Measurements from ENCODE around the gene SLC29A2. TPM values are rescaled to one million over a fixed set of nuclear protein-coding genes. Genes with fewer than 3 reads are reported as not detected.
A peak's percentile ranks its signal among the peaks of the same experiment; 100 is the strongest.

Gene SLC29A2
- total and polyA plus RNA-seq, 2 donors (not counting 3 experiments of a cell fraction or from before 2014, with no cell fraction given) = 2.4 to 5.2 TPM

GRCh38 chr11:66344550-66345315 is 26.8 kb downstream of the SLC29A2 start, which contains the start of gene BRMS1:
Gene BRMS1, minus strand, starts transcription at chr11:66345104. Its CDS starts 2,870 bp downstream, at chr11:66342234.
- intact Hi-C loops (cut with micrococcal nuclease) = loop anchor here (1.0 kb wide), 2 partner anchors 8 to 32 kb away; partner anchors contain the start of gene RIN1
- peak; percentile 98 for FAIRE-seq

More at GRCh38 chr11:66344550-66345315, 26.8 kb downstream of the SLC29A2 start, which contains the start of gene BRMS1:
- DNase-seq (ENCODE audit: low read depth, low spot score) = peak; percentile 96
- H3K9me3 ChIP-seq (replicated peaks; ENCODE audit: control insufficient read depth, insufficient read depth, low read length) = no peaks in the 10 kb centered on the region
- peaks cover 19% of the 10 kb centered on the region for H3K79me2 ChIP-seq (ENCODE audit: control insufficient read depth, insufficient read depth, low read length)
- H3K27ac ChIP-seq (ENCODE audit: insufficient read depth, low read depth, low read length) = peak within 1 kb of the TSS; percentile 62
- POLR2A ChIA-PET = interaction anchor here (1.2 to 1.4 kb wide), 2 partner anchors 9 to 498 kb away, joined by 3 to 4 read pairs; partner anchors contain the start of gene RIN1
- peaks cover 0 to 21% of the 10 kb centered on the region in 2 experiments for H3K36me3 ChIP-seq (ENCODE audit: control insufficient read depth in 2 of 2, extremely low read depth in 1 of 2, insufficient read depth in 2 of 2, low read length in 2 of 2)
- BruUV-seq (replicated peaks) = TSS peak; percentile 64
- H3K4me3 ChIP-seq (replicated peaks in 1 of 3; ENCODE audit: insufficient read depth in 1 of 3, low read depth in 1 of 3, low read length in 3 of 3) = peak within 1 kb of the TSS; percentile 61 to 98 (median 82)
- dilution Hi-C loops (cut with MboI; ENCODE audit: extremely low pct_ligation_motif_present, low sequenced_read_pairs) = no loop called here
- TF ChIP-seq POLR2A (IDR thresholded peaks at IDR 0.05; ENCODE audit: low read depth, low read length) (peak; percentile 97), MAX (IDR thresholded peaks at IDR 0.05; ENCODE audit: insufficient read depth, insufficient read length) (peak; percentile 48), POLR2AphosphoS5 (IDR thresholded peaks at IDR 0.05; ENCODE audit: insufficient read depth, low read depth, low read length) (peak; percentile 96), FOS (IDR thresholded peaks at IDR 0.05; ENCODE audit: borderline replicate concordance, insufficient read depth, low read length) (no peak)
- TF ChIP-seq, protein P1, sequence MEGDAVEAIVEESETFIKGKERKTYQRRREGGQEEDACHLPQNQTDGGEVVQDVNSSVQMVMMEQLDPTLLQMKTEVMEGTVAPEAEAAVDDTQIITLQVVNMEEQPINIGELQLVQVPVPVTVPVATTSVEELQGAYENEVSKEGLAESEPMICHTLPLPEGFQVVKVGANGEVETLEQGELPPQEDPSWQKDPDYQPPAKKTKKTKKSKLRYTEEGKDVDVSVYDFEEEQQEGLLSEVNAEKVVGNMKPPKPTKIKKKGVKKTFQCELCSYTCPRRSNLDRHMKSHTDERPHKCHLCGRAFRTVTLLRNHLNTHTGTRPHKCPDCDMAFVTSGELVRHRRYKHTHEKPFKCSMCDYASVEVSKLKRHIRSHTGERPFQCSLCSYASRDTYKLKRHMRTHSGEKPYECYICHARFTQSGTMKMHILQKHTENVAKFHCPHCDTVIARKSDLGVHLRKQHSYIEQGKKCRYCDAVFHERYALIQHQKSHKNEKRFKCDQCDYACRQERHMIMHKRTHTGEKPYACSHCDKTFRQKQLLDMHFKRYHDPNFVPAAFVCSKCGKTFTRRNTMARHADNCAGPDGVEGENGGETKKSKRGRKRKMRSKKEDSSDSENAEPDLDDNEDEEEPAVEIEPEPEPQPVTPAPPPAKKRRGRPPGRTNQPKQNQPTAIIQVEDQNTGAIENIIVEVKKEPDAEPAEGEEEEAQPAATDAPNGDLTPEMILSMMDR (IDR thresholded peaks at IDR 0.05; ENCODE audit: extremely low read depth in 1 of 2, insufficient read depth in 1 of 2, low read depth in 1 of 2, low read length in 2 of 2) = no peak
- H3K4me2 ChIP-seq (ENCODE audit: insufficient read depth, low read length) = peak within 1 kb of the TSS; percentile 94
- no peaks in the 10 kb centered on the region for H3K27me3 ChIP-seq (ENCODE audit: control insufficient read depth in 2 of 2, insufficient read depth in 2 of 2, low read length in 2 of 2)
- peak within 1 kb of the TSS; percentile 83 for H2AFZ ChIP-seq (ENCODE audit: low read depth, low read length)
- CTCF ChIA-PET = interaction anchor here (1.2 to 2.2 kb wide), 2 partner anchors 9 to 33 kb away, joined by 4 to 7 read pairs; partner anchors contain the start of gene RIN1
- H4K20me1 ChIP-seq (replicated peaks; ENCODE audit: control insufficient read depth, extremely low read depth, insufficient read depth, low read length) = no peaks in the 10 kb centered on the region
- H3K9ac ChIP-seq (replicated peaks; ENCODE audit: extremely low read depth, insufficient read depth, low read length) = peak within 1 kb of the TSS; percentile 78
- H3K4me1 ChIP-seq (ENCODE audit: control insufficient read depth, extremely low read depth, insufficient read depth, low read length) = peaks cover 14% of the 10 kb centered on the region
- no peaks in the 10 kb centered on the region for H3K9me1 ChIP-seq (replicated peaks; ENCODE audit: control insufficient read depth, extremely low read depth, insufficient read depth, low read length)
